ENCODE measurements around the gene GNAS-AS1.

Gene GNAS-AS1

DNA sequence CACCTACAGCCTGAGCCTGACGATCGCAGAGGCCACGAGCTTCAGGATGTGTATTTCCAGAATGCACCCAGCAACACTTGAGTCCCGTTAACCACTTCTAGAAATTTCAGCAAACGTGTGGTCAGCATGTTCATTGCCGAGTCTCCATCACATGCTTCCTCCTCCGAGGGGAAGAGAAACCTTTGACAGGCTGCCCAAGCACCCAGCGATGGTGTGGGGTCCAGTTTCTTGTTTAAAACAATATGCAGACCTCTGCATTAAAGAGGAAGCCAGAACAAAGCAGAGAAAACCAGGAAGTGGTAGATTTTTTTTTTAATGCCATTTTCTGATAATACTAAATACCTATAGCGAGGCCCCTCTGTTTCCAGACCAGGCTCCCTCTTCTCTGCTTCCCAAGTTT lies 71.9 kb downstream of the GNAS-AS1 start:
- no peak for DNase-seq (ENCODE audit: low read depth)

DNA sequence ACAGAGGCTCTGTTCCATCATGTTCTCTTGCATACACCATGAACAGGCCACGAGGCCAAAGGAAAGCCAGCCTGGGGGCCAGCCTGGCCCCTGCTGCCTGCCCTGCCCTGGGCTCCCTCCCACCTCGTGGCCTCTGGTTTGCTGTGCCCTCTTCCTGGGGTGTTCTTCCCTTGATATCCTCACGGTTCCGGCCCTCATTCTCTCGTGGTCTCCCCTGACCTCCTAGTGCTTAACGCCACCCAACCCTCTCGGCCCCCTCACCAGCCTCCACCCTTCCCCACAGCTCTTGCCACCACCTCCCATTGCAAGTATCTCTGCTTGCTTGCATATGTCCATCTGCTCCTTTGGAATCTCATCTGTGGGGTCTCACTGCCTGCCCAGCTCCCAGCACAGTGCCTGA lies 73.0 kb downstream of the GNAS-AS1 start:
- DNase-seq (ENCODE audit: low read depth) = no peak

DNA sequence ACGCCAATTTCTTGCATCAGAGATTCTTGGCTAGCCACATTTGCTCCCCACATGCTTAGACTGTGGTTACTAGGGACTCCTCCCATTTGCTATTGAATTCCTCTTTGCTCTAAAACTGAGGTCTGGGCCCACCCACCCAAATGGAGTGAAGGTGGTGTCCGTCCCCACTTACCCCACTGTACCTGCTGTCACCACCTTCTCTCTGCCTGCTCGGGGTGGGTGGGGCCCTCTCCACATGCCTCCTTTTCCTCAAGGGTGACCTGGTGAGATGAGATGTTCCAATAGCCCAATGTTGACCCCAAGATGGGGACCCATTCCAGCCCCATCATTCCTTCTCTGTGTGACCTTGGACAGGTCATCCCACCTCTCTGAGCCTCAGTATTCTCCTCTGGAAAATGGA lies 74.6 kb downstream of the GNAS-AS1 start:
- no peak for DNase-seq (ENCODE audit: low read depth)

DNA sequence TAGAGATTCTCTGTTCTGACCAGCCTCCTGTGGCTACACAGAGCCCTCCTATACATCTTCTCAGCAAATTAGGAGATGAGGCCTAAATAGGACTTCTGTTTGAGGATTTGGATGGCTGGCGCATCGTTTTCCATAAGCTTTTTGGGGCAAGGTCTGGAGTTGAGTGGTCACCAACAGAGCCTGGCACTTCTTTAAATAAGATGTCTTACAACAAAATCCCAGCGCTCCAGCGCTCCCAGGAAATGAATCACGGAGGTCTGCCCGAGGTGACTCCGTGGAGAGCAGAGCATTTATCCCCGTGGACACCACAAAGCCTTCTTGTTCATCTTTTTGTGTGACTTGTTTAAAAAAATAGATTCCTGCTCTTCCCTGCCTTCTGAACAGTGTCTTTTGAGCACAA lies 75.3 kb downstream of the GNAS-AS1 start:
- no peak for DNase-seq (ENCODE audit: low read depth)

GRCh38 chr20:58774667-58775263 lies 75.9 kb downstream of the GNAS-AS1 start:
- no peak for DNase-seq (ENCODE audit: low read depth)

DNA sequence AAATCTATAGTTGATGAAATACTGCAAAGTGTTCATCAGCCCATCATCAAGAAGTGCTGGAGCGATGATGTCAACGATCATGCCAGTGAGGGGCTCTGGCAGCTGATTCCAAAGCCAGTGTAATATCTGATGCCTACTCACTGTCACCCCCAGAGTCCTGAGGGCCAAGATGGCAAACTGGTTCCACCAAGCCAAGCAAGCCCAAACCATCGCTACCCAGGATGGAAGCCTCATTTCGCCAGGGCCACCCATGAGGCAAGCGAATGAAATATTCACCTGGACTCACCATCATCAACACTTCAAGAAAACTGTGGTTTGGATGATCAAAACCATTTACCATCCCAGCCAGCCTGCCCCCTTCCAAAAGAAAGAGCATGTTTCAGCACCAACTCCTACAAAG lies 76.5 kb downstream of the GNAS-AS1 start:
- DNase-seq (ENCODE audit: low read depth) = no peak

- DNase-seq (ENCODE audit: low read depth) = no peak
These were observed 77.9 kb downstream of the GNAS-AS1 start for GRCh38 chr20:58772786-58773185.
